GM19023 (cell line): ENCODE data around the gene NFAM1.

ENCODE experiments used
- ATAC-seq: cut with Tn5 transposase; IDR thresholded peaks from one replicate; pipeline ENCODE4 v1.9.1; 2021; ENCODE audit warnings: mild to moderate bottlenecking, moderate library complexity; ENCODE audit not compliant: unreplicated experiment

The NFAM1 gene, protein sequence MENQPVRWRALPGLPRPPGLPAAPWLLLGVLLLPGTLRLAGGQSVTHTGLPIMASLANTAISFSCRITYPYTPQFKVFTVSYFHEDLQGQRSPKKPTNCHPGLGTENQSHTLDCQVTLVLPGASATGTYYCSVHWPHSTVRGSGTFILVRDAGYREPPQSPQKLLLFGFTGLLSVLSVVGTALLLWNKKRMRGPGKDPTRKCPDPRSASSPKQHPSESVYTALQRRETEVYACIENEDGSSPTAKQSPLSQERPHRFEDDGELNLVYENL

DNA sequence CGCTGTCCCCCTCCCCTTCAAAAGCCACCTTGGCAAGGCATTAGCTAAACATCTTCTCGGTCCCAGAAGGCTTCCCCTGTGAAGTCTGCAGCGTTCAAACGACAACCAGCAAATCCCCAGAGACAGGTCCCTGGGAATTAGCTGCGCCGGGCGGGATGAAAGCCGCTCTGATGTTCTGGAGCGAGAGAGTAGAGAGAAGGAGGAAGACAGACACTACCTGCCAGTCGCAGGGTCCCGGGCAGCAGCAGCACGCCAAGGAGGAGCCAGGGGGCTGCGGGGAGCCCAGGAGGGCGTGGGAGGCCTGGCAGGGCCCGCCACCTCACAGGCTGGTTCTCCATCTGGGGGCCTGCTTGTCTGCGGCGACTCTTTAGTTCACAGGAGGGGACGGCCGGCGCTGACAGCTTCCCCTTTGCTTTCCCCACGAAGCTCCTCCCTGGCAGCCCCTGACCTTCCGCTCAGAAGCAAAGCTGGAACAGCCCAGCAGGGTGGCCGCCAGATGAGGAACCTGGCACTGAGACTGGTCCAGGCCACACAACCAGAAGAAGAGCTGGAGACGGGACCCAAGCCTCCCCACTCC is at the start of gene NFAM1:
Gene NFAM1 (minus strand): TSS at position 384 of the 577 bp plus-strand sequence. CDS start 46 bp downstream, at position 338.
- no peak for ATAC-seq

DNA sequence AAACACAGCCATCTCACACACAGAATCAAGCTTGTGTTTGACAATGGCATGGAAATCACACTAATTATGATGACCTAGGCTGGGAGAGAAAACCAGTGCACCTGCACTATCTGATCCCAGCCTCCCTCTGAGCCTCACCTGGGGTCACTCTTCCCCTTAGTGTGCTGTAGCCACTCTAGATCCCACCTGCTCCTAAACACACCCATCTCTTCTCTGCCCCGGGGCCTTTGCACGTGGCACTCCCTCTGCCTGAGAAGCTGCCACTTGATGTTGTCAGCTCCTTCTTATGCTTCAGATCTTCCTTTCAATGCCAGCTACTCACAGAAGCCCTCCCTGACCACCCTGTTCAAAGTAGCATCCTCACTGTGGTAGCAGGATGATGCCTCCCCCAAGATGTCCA is 42.9 kb upstream of the NFAM1 start:
- no peak for ATAC-seq

DNA sequence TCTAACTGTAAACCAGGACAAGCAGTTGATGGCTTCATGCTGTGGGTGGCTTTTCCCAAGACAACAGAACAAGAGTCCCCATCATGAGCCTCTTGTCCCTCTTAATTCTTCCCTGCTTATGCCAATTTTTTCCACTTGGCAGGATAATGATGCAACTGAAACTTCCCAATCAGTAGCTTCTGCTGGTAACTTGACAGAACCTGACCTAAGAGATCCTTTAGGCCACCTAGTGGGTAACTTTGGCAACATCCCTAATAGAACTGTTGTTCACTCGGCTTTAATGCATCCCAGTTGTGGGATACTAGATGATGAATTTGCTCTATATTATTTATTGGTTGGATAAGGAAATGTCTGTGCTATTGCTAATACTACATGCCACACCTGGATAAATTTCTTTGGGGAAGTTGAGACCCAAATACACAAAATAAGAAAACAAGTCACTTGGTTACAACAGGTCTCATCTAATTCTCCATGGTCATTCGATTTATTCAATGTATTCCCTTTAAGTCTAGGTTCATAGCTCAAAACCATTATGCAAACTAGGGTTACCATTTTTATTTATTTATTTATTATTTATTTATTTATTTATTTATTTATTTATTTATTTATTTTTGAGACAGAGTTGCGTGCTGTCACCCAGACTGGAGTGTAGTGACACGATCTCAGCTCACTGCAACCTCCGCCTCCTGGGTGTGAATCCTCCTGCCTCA is 41.4 kb upstream of the NFAM1 start:
- no peak for ATAC-seq

DNA sequence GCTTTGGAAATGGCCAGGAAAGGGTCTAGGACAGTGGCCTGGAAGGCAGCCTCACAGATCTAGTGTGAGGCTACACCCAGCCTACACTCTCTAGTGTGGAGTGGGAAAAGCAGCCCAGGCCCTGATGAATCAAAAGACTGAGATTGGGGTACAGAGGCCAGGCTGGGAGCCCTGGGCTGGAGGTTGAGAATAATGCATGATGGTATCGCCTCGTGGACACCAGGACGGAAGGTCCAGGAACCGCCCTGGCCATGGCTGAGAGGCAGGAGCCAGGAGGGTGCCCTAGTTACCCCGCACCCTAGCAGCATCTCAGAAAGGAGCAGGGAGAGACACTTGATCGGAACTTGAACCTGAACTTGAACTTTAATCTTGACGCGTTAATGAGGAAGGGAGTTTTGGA is 40.5 kb upstream of the NFAM1 start:
- no peak for ATAC-seq

DNA sequence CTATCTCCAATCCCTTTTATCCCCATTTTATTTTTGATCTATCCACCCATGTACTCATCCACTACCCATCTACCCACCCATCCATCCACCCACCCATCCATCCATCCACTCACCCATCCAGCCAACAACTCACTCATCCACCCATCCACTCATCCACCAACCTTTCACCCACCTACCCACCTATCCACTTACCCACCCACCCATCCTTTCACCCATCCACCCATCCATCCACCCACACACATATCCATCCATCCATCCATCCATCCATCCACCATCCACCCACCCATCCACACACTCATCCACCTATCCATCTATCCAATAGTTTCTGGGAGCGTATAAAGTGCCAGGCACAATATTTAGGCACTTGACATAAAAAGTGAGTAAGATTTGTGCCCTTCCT is 39.2 kb upstream of the NFAM1 start:
- no peak for ATAC-seq

DNA sequence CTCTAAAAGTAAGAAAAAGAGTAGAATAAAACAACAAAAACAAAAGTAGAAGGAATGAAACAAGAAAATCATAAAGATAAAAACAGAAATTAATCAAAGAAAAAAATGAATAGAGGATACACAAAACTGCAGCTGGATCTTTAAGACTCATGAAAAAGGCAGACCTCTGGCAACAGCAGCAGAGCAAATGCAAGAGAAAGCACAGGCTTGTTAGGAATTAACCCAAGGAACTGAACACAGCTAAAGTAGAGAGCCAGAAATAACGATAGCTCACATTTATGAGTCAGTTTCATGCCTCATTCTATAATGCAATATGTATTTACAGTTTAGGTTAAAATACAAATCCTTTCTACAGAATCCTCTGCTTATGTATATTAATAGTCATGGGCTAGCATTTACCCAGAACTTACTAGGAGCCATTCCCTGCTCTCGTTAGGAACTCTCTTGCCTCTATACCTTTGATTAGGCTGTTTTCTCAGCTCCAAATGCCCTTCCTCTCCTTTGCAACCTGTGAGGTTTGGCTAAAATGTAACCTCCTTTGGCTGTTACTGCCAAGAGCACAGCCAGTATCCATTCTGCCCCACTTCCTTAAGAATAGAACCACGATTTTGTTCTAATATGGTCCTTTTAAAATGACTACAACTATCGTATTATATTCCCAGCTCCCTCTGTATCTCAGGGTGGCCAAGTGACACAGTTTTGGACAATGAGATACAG is 38.3 kb upstream of the NFAM1 start:
- no peak for ATAC-seq

DNA sequence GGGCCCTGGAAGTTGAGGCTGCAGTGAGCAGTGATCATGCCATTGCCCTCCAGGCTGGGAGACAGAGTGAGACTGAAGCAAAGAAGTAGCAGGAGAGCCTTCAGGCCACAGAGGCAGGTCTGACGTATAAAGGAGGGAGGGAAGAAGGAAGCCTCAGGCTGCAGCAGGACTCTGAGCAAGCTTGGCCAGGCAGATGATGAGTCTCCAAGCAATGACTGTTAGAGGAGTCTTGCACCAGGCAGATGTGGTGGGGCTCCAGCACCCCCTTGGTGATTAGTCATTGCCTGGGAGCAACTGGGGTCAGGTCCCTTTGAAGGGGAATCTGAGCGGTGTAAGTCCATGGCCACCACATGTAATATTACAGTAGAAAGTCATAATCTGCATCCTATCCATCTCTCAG is 36.6 kb upstream of the NFAM1 start:
- no peak for ATAC-seq

DNA sequence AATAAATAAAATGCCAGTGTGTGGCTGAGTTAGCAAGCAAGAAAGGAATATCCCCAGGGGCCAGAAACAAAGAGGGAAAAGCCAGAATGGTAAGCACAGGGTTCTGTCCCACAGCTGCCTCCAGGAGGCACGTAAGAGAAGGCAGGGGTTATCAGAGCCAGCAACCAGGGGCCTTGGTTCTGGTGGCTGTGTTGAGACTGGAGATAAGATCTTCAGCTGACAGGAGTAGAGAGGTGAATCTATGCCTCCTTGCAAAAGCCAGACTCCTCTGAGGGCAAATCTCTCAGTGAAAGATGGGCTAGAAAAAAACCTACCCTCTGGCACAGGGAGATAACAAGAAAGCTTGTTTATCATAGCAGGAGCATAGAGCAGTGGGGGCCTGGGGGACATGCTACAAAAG is 29.8 kb upstream of the NFAM1 start:
- ATAC-seq = no peak

DNA sequence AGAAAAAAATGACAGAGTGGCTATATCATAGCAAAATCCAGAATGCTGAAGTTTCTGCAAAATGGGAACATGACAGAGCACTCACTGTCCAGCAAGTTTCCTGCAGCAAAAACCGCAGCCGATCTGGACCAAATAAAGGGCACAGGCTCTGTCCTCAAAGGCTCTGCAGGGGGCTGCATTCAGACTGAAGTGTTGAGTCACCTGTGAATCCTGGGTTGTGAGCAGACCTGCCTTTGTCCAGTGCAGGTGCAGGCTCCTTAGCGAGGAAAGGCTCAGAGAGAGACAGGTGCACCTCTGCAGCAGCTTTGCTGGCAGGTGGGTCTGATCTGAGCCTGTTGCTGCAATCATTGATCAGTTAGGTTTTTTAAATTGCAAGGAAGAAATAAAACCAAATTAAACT is 29.3 kb upstream of the NFAM1 start:
- no peak for ATAC-seq

DNA sequence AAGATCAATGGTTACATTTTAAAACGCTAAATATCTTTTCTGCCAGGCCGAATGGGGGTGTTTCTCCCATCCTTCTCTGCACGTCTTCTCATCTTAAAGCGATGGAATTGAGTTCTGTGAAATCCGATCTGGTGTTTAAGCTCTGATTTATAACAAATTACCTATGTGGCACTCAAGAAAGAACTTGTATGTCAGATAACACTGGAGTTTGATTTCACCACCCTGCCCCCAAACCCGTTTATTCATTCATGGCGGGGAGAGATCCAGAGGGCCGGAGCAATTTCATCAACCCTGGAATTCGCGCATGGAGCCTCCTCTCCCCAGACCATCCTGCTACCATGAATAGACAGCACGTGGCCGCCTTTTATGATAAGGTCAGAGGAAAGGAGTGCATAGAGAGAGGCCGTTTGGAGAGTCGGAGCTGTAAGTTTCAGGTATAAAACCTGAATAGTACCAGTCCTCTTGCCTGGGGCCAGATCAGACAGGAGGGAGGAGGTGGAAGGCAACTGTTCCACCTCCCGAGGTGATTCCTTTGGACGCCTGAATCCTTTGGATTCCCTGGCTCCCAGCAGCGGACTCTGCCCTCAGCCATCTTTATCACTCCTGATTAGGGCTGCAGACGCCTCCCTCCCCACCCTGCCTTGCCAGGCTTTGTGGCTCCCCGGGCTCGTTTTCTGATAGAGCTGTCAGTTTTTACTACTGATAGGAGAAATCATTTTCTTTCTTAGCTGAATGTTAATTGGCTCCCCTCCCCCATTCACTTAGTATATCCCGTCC is 27.3 kb upstream of the NFAM1 start:
- ATAC-seq = no peak

DNA sequence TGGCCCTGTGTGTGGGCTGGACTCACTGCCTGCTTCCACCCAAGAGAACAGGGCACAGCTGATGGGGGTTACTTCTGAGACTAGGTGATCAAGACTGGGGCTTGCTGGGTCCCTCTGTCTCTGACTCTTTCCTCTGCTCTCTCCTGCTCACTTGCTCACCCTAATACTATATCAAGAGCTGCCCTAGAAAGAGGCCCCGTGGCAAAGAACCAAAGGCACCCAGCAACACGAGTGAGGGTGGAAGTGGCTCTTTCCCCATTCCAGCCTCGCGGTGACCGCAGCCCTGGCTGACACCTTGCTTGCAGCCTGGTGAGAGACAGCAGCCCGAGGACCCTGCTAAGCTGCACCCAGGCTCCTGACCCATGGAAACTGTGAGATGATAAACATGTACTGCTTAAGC is 20.7 kb upstream of the NFAM1 start:
- no peak for ATAC-seq

DNA sequence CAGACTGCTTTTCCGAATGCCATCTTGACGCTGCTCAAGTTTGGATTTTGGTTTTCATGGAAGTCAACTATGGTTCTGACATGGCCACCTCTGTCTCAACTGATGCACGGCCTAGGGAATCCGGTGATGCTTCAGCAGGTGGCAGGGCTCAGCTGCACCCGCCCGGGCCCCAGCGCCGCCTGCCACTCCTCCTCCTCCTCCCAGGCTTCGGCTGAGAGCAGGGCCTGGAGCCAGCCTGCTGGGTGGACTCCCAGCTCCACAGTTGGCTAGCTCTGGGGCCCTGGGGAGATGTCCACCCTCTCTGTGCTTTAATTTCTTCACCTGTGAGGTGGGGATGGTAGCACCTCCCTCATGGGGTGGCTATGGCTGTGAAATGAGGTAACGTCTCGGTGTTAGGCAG is 20.3 kb upstream of the NFAM1 start:
- no peak for ATAC-seq

DNA sequence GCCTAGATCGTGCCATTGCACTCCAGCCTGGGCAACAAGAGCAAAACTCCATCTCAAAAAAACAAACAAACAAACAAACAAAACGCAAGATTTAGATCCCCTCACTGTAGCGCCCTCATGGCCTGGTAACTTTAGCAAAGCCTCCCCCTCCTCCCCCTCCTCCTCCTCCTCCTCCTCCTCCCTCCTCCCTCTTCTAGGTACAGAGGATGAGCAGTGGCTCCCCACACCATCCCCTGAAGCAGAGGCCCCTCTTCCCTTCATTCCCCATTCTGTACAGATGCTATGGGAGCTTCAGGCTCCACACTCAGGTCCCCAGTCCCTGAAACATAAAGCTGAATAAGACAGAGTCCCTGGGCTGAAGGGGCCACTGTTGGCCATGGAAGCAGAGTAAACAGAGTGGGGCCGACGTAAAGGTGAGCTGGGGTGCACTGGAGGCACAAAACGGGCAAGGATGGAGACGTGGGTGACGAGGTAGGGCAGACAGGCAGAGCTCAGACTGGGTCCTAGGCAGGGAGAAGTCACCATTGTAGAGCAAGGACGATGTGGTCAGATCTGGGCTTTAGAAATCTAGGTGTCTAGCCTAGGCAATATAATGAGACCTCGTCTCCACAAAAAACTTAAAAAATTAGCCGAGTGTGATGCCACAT is 19.4 kb upstream of the NFAM1 start:
- ATAC-seq = no peak

DNA sequence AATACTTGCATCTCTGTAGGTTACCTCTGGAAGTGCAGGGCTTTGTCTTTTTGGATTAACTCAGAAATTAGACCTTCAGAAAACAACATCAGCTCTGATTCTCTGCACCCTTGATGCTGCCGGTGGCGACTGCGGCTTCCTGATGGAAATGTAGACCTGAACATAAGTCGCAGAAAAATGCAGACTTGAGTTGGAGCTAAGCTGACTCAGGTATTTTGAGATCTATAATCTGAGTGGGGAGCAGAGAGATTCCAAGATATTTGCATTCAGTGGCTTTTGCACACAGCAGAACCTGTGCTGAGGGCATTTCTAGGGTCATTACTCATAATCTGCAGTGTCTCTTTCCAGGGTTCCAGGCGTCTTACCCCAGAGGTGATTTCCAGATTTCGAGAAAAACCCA is 18.7 kb upstream of the NFAM1 start:
- no peak for ATAC-seq

DNA sequence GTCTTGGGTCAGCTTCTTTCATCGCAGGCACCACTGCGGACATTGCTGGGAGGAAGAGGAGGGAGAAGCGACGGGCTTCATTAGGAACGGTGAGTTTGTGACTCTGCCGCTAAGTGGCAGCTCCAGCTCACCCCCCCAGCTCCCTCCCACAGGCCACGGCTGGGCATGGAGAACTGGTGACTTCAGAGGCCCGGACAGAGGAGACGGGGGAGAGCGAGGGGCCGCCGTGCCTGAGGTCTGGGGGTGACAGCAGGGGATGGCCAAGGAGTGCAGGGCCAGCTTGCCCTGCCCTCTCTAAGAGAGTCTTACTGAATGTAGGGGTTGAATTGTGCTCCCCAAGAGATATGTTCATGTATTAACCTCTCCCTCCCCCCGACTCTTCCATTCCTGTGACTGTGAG is 13.9 kb upstream of the NFAM1 start:
- no peak for ATAC-seq

DNA sequence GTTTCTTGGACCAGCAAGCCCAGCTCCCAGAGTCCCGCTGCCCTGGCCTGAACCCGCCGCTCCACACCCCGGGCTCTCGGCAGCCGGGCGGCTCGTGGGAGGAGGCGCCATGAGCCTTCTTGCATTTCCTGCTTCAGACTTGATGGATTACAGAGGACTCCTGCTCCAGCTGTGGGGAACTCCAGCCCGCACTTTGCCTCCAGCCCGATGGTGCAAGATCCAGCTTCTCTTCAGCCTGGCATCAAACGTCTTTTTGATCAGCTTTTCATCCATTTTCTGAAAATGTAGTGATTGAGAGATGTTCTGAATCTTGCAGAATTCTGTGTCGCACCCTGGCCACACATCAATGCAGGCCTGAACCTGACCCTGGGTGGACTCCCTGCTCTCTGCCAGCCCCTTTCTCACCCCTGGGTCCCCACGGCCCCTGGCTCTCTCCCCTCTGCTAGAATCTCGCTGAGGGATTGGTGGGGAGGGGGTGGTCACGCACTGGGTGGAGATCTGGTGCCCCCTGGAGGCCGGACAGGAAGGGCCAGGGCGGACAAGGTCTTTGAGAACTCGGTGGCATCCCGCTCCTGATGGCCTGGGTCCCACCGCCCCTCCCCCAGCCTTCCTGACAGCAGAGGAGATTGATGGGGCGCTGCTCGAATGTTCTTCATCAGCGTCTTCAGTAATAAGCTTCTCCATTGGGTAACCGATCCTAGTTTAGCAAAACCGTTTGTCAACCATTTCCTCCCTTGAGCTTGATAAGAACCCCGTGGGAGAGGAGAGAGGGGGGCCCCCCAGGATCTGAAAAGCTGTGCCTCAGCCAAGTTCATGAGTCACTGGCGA is 12.1 kb upstream of the NFAM1 start:
- no peak for ATAC-seq

DNA sequence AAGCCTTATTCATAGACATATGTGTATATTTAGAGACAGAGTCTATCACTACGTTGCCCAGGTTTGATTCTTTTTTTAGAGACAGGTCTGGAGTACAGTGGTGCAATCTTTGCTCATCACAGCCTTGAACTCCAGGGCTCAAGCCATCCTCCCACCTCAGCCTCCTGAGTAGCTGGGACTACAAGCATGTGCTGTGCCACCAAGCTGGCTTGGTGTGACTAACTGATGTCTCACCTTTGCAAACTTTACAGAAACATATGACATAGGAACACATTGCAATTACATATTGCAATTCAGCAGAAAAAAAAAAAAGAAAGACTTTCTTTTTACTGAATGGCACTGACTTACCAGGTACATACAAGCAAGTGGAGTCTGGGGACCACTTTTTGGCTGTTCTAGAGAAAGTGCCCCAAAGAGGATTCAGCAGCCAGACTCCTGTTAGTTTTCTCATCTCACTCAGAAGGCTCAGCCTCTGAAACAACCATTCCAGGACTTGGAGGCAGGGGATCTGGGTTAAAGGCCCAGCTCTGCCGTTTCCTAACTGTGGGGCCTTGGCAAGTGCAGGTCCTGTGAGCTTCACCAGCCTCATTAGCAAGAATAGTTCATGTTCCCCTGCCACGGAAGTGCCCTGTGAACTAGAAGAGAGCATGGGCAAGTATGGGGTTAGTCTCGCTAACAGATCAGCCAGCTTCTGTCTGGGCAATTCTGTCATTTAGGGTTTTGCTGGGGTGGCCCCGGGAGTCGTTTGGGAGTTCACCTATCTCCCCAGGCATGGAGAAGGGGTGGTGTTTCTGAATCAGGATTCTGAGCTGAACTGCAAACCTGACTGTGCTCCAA is 11.3 kb upstream of the NFAM1 start:
- ATAC-seq = no peak

DNA sequence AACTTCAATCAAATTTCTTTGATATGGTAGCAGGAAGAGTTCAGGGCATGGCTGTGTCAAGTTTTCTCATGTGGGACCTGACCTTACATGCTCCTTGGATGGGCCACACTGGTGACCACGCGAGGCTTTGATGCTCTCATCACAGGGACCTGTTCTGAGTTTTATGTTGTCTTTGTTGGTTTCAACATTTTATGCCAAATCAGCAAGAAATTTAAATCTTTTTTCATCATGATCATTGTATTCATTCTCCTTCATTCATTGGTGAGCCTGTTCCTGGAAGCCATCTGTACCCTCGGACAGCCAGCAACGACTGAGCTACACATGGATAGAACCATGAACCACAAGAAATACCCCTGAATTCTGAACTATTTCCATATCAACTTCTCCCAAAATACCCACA is 10.5 kb upstream of the NFAM1 start:
- no peak for ATAC-seq

DNA sequence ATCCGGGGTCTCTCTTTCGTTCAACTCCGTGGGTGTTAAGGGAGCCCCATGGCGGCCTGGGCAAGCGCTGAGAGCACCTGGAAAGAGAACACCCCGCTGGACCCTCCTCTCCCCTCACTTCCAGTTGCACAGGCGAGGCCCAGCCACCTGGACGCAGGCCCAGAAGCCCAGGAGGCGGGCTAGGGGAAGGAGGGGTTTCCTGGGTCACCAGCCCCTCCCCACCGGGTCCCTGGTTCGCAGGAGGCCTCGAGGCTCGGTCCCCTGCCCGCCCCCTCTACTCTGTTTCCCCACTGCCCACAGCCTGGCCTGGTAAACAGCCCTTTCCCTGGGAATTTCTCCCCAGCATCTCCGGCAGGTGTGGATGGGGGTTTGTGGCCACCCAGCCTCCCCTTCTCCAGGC is 8.5 kb upstream of the NFAM1 start:
- no peak for ATAC-seq
